ENCODE results near the gene SOX2. TPM values are rescaled to one million over a fixed set of nuclear protein-coding genes. Genes with fewer than 3 reads are reported as not detected.
A peak's percentile ranks its signal among the peaks of the same experiment; 100 is the strongest.

The SOX2 gene
- total and polyA plus RNA-seq, 2 of the 13 experiments (the other 11 are each of a cell fraction or from before 2014, with no cell fraction given), result not detected

DNA sequence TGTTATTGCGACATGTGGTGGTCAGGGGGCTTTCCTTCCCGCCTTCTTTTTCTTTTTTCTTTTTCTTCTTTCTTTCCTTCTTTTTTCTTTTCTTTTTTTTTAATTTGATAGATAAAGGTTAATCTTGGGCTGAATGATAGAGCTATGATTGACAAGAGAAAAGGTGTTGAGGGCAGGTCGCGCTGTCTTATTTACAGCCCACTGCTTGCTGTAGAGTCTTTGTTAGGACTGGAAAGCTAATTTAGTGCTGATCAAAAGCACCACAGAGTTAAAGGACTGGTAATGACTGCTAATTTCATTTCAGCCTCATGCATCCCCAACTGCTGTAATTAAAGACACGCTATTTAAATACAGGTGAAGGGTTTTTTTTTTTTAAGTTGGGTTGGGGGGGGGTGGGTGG is 10.6 kb upstream of the SOX2 start (continued):
- TF ChIP-seq ZNF256 (CRISPR knock-in tag; conservative IDR thresholded peaks at IDR 0.05) (no peak), MATR3 (CRISPR knock-in tag; IDR thresholded peaks at IDR 0.05) (no peak)

DNA sequence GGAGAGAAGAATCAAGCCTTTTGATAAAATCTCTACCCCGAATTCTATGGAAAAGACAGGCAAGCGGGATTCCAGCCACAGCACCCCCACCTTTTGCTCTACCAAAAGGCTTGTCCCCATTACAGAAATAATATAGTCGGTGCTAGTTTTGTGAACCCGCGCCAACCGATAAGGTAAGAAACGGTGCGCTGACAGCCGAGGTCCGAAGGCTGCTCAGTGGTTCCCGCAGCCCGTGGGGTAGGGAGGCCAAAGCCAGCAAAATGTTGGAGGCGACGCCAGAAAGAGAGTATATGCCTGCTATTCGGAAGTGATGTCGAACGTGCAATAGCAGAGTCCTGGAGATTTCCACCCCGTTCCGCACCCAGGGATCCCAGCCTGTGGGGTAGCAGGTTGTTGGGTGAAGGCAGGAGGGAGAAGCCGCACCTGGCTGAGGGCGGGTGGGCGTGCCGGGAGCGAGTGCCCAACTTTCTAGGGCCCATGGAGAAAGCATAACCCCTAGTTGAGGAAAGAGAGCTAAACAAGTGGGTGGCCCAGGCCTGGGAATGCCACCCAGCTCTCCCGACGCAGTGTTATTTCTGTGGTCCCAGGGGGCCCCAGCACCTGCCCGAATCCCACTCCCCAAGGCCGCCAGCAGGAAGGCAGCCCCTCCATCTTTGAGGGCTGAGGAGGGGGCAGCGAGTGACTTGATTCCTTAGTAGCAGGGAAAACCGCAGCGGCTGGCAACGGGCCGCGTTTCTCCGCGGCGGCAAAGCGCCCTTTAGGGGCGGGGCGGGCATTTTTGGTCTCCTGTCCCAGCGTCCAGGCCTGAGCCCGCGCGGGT is 7.9 kb upstream of the SOX2 start:
- ChIA-PET CTCF (ENCODE audit: low intra/inter-chr PET ratio, low total read pairs) (no interaction called here), POLR2A (no interaction called here)
- no peaks in the 10 kb centered on the region for H3K79me2 ChIP-seq (ENCODE audit: insufficient read depth, low read length)
- H3K4me2 ChIP-seq (ENCODE audit: low read depth, low read length), result no peak overlapping the region
- no peak overlapping the region for H3K4me3 ChIP-seq (replicated peaks in 1 of 3; ENCODE audit: insufficient read depth in 1 of 3, low read depth in 2 of 3, low read length in 3 of 3)
- no peak for ATAC-seq
- H3K4me1 ChIP-seq (ENCODE audit: insufficient read depth, low read length), result no peaks in the 10 kb centered on the region
- intact Hi-C loops (cut with micrococcal nuclease; ENCODE audit: unreplicated experiment), result loop anchor here (10.0 kb wide), 2 partner anchors 191 to 241 kb away; no protein-coding TSS in a partner anchor
- no peak for DNase-seq (ENCODE audit: low spot score)
- H2AFZ ChIP-seq (ENCODE audit: low read length), result no peak overlapping the region
- no peak for FAIRE-seq
- H4K20me1 ChIP-seq (ENCODE audit: insufficient read depth, low read length), result no peaks in the 10 kb centered on the region
- in situ Hi-C loops (cut with HindIII; ENCODE audit: extremely low pct_ligation_motif_present, low pct_unique_long_range_greater_than_20kb), result loop anchor here (10.0 to 25.0 kb wide), 2 partner anchors 499 to 783 kb away; no protein-coding TSS in a partner anchor
- peaks cover 1 to 42% of the 10 kb centered on the region in 2 experiments for H3K27me3 ChIP-seq (ENCODE audit: control insufficient read depth in 1 of 2, insufficient read depth in 2 of 2, low read length in 2 of 2)
- H3K9me3 ChIP-seq (ENCODE audit: low read length), result no peaks in the 10 kb centered on the region
- WGBS (ENCODE audit: low lambda C conversion rate), result 26% methylated on average over 33 of the region's 44 CpGs
- no peak overlapping the region for H3K27ac ChIP-seq (ENCODE audit: extremely low read length, insufficient read depth, low read length)
- no peak overlapping the region for H3K9ac ChIP-seq (ENCODE audit: insufficient read depth, low read depth, low read length)
- no TSS peak for BruUV-seq (replicated peaks)
- no peak for TF ChIP-seq ZNF749 (CRISPR knock-in tag; IDR thresholded peaks at IDR 0.05; ENCODE audit: borderline replicate concordance)
- peak; percentile 83; the same call in 1 of the 2 replicates for TF ChIP-seq EZH2 (conservative IDR thresholded peaks at IDR 0.05; ENCODE audit: low read depth, low read length)
- TF ChIP-seq ZNF180 (CRISPR knock-in tag; IDR thresholded peaks at IDR 0.05; ENCODE audit: borderline replicate concordance, low read depth), result no peak
- TF ChIP-seq ZNF569 (CRISPR knock-in tag; IDR thresholded peaks at IDR 0.05; ENCODE audit: borderline replicate concordance), result no peak
- H3K36me3 ChIP-seq (replicated peaks in 1 of 2; ENCODE audit: control insufficient read depth in 1 of 2, insufficient read depth in 2 of 2, low read length in 2 of 2), result no peaks in the 10 kb centered on the region
